ENCODE results near the gene PRSS27.
"Not testable (repeated sequence)": the region's sequence is repeated elsewhere in the genome, so short reads cannot be mapped to it uniquely, and the experiment has no call there.

The PRSS27 gene

DNA sequence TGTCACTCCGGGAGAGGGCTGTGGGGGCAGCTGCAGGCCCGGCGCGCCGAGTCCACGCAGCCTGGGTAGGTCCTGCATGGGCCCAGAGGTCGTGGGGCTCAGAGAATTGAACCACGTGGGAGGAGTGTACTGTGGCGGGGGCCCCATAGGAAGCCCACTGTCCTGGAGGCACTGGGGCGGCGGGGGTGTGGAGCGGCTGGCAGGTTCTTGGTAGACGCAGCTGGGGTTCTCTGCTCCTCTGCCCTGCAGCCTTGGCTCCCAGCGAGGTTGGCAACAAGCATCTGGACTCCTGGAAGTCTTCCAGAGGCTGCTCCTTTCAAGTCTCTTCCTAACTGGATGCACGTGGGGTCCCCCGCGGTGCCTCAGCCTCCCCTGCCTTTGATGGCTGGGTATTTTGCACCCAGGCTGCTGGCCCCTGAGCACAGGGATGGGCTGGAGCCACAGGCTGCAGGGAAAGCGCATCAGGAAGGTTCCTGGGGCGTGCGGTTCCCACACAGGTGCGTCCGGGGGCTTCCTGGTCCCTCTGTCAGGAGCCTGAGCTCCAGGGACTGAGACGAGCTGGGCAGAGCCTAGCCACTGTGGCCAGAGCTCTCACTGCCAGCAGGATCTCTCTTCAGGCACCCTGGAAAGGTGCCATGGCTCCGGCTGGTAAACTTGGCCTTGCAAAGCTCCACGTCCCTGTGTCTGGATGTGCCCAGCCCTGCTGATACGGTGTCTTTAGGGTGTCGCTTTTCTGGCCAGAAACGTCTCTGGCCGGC, 28.4 kb downstream of the PRSS27 start:
- no peak overlapping the region for H3K4me3 ChIP-seq (ENCODE audit: low read depth, low read length)
- whole genome bisulfite sequencing (ENCODE audit: extremely low coverage, insufficient coverage, insufficient read length): no CpG with 5 or more reads among the region's 29 CpGs

DNA sequence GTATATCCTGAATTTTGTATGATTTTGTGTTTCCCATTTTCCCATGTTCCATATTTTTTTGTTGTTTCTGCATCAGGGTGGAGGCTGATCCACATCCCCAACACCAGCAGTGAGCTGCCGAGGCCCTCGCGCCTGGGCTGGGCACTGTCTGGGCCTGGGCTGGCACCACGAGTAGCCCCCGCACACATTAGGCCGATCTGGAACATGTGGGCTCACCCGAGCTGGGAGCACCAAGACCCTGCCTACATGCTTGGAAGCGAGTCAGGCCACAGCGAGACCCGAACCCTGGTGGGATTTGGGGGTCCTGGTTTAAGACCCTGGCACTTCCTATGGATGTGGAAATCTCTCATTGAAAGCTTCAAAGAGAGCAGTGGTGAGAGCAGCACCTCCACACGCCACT, 29.2 kb downstream of the PRSS27 start:
- no peak overlapping the region for H3K18ac ChIP-seq (ENCODE audit: low read length)
- WGBS (ENCODE audit: extremely low coverage, insufficient coverage, insufficient read length): no CpG with 5 or more reads among the region's 11 CpGs

More for the DNA sequence above, 28.4 kb downstream of the PRSS27 start:
- Histone ChIP-seq H3K27me3 (ENCODE audit: insufficient read depth, low read length) (no peaks in the 10 kb centered on the region), H2AFZ (ENCODE audit: insufficient read depth, low read length, poor library complexity) (no peak overlapping the region), H3K18ac (ENCODE audit: low read length) (no peak overlapping the region), H3K23ac (ENCODE audit: low read length) (no peak overlapping the region), H4K91ac (ENCODE audit: low read depth, low read length) (no peak overlapping the region), H3K4me1 (ENCODE audit: control insufficient read depth in 1 of 2, insufficient read depth in 2 of 2, low read length in 2 of 2) (no peaks in the 10 kb centered on the region), H3K9ac (ENCODE audit: low read length) (no peak overlapping the region), H2BK12ac (ENCODE audit: low read length) (no peak overlapping the region), H4K8ac (ENCODE audit: low read depth, low read length) (no peak overlapping the region), H2BK5ac (ENCODE audit: low read depth, low read length, poor library complexity) (no peak overlapping the region), H3K4ac (ENCODE audit: low read depth, low read length) (no peak overlapping the region), H3K14ac (ENCODE audit: low read length) (no peak overlapping the region), H3K36me3 (ENCODE audit: control insufficient read depth in 1 of 2, insufficient read depth in 2 of 2, low read length in 2 of 2) (peaks cover 28 to 32% of the 10 kb centered on the region in 2 experiments), H3K4me2 (ENCODE audit: low read length) (no peak overlapping the region), H4K12ac (ENCODE audit: low read depth, low read length) (no peak overlapping the region), H2BK120ac (ENCODE audit: insufficient read depth, low read length, poor library complexity) (no peak overlapping the region), H3K27ac (ENCODE audit: low read depth, low read length) (no peak overlapping the region), H3K79me2 (ENCODE audit: control insufficient read depth, insufficient read depth, low read length, poor library complexity) (no peaks in the 10 kb centered on the region), H3K9me3 (ENCODE audit: insufficient read depth, low read depth, low read length) (no peaks in the 10 kb centered on the region), H3K79me1 (ENCODE audit: low read length) (no peaks in the 10 kb centered on the region), H2AK5ac (ENCODE audit: low read length) (no peak overlapping the region)
- no peak for DNase-seq

DNA sequence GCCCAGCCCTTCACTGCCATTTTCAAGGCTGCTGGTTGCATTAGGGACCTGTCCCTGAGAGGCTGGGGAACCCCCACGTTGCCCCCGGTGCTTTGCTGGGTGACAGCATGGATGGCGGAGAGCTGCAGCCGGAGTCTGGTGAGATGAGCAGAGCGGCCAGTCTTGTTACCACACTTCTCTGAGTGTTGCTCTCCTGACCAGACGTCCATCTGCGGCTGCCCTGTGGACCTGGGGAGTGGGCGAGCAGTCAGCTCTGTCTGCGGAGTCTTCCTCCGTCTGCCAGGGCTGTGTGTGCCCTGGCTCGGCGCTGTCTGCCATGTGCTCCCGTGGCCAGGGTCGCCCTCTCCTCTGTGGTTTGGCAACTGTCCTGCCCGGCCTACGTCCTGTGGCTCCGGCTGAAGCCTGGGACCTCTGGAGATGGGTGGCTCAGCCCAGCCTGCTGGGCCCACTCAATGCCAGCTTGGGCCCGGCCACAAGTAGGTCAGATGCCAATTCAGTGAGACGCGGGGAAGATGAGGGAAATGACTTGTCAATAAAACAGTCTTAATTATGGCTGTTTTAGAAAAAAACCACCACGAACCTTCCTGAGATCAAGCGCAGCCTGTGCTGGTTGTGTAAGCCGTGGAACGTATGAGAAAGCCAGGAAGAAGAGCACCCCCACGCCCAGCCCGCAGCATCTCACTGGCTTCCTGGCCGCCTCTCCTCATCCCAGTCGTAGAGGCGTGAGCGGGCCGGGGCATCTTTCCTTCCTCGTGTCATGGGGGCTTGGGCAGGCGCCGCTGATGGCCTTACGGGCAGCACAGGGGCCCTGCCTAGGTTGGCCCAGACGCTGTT, 29.8 kb downstream of the PRSS27 start:
- H3K79me2 ChIP-seq (ENCODE audit: control insufficient read depth, insufficient read depth, low read length, poor library complexity): no peaks in the 10 kb centered on the region
- H3K36me3 ChIP-seq (ENCODE audit: control insufficient read depth in 1 of 2, insufficient read depth in 2 of 2, low read length in 2 of 2): peaks cover 27 to 30% of the 10 kb centered on the region in 2 experiments
- H2BK12ac ChIP-seq (ENCODE audit: low read length): no peak overlapping the region
- no peak overlapping the region for H3K18ac ChIP-seq (ENCODE audit: low read length)
- no peak overlapping the region for H2AFZ ChIP-seq (ENCODE audit: insufficient read depth, low read length, poor library complexity)
- no peaks in the 10 kb centered on the region for H3K79me1 ChIP-seq (ENCODE audit: low read length)
- no peaks in the 10 kb centered on the region for H3K4me1 ChIP-seq (ENCODE audit: control insufficient read depth in 1 of 2, insufficient read depth in 2 of 2, low read length in 2 of 2)
- H3K27ac ChIP-seq (ENCODE audit: low read depth, low read length): no peak overlapping the region
- no peak overlapping the region for H3K23ac ChIP-seq (ENCODE audit: low read length)
- no peak overlapping the region for H3K4me3 ChIP-seq (ENCODE audit: low read depth, low read length)
- no peak overlapping the region for H2BK5ac ChIP-seq (ENCODE audit: low read depth, low read length, poor library complexity)
- no peak overlapping the region for H3K4me2 ChIP-seq (ENCODE audit: low read length)
- H3K4ac ChIP-seq (ENCODE audit: low read depth, low read length): peak overlapping the region; percentile 59
- H3K14ac ChIP-seq (ENCODE audit: low read length): no peak overlapping the region
- no peak overlapping the region for H2AK5ac ChIP-seq (ENCODE audit: low read length)
- no peak overlapping the region for H4K91ac ChIP-seq (ENCODE audit: low read depth, low read length)
- H2BK120ac ChIP-seq (ENCODE audit: insufficient read depth, low read length, poor library complexity): no peak overlapping the region
- H4K8ac ChIP-seq (ENCODE audit: low read depth, low read length): no peak overlapping the region
- DNase-seq: no peak
- no peak overlapping the region for H4K12ac ChIP-seq (ENCODE audit: low read depth, low read length)
- no CpG with 5 or more reads among the region's 36 CpGs for WGBS (ENCODE audit: extremely low coverage, insufficient coverage, insufficient read length)
- H3K9me3 ChIP-seq (ENCODE audit: insufficient read depth, low read depth, low read length): no peaks in the 10 kb centered on the region
- no peaks in the 10 kb centered on the region for H3K27me3 ChIP-seq (ENCODE audit: insufficient read depth, low read length)
- H3K9ac ChIP-seq (ENCODE audit: low read length): no peak overlapping the region

More for the DNA sequence above, 29.2 kb downstream of the PRSS27 start:
- Histone ChIP-seq H3K27me3 (ENCODE audit: insufficient read depth, low read length) (no peaks in the 10 kb centered on the region), H3K4ac (ENCODE audit: low read depth, low read length) (no peak overlapping the region), H3K4me2 (ENCODE audit: low read length) (no peak overlapping the region), H2BK5ac (ENCODE audit: low read depth, low read length, poor library complexity) (no peak overlapping the region), H3K9ac (ENCODE audit: low read length) (no peak overlapping the region), H3K79me2 (ENCODE audit: control insufficient read depth, insufficient read depth, low read length, poor library complexity) (no peaks in the 10 kb centered on the region), H4K8ac (ENCODE audit: low read depth, low read length) (no peak overlapping the region), H3K9me3 (ENCODE audit: insufficient read depth, low read depth, low read length) (no peaks in the 10 kb centered on the region), H2AFZ (ENCODE audit: insufficient read depth, low read length, poor library complexity) (no peak overlapping the region), H3K23ac (ENCODE audit: low read length) (no peak overlapping the region), H3K14ac (ENCODE audit: low read length) (no peak overlapping the region), H2AK5ac (ENCODE audit: low read length) (no peak overlapping the region), H3K36me3 (ENCODE audit: control insufficient read depth in 1 of 2, insufficient read depth in 2 of 2, low read length in 2 of 2) (peaks cover 27 to 30% of the 10 kb centered on the region in 2 experiments), H2BK12ac (ENCODE audit: low read length) (no peak overlapping the region), H3K79me1 (ENCODE audit: low read length) (no peaks in the 10 kb centered on the region), H2BK120ac (ENCODE audit: insufficient read depth, low read length, poor library complexity) (no peak overlapping the region), H4K91ac (ENCODE audit: low read depth, low read length) (no peak overlapping the region), H3K27ac (ENCODE audit: low read depth, low read length) (no peak overlapping the region), H3K4me1 (ENCODE audit: control insufficient read depth in 1 of 2, insufficient read depth in 2 of 2, low read length in 2 of 2) (no peaks in the 10 kb centered on the region), H4K12ac (ENCODE audit: low read depth, low read length) (no peak overlapping the region), H3K4me3 (ENCODE audit: low read depth, low read length) (no peak overlapping the region)
- DNase-seq: no peak

DNA sequence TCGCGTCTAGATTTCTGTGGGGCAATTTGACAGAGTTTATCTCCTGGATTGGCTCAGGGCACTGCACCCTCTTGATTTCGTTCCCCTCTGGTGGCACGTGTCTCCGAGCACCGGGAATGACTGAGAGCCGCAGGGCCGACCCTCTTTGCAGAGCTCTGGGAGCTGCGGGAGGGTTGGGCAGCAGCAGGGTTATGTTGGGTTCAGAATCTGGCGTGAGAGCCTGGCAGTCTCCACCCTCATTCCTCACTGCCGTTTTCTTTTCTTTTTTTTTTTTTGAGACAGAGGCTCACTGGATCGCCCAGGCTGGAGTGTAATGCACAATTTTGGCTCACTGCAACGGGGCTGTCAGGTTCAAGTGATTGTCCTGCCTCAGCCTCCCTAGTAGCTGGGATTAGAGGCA, 30.6 kb downstream of the PRSS27 start:
- H2AFZ ChIP-seq (ENCODE audit: insufficient read depth, low read length, poor library complexity); H3K4me2 ChIP-seq (ENCODE audit: low read length); H3K9me3 ChIP-seq (ENCODE audit: insufficient read depth, low read depth, low read length); H2BK120ac ChIP-seq (ENCODE audit: insufficient read depth, low read length, poor library complexity); H3K23ac ChIP-seq (ENCODE audit: low read length); H3K27ac ChIP-seq (ENCODE audit: low read depth, low read length); H3K4me1 ChIP-seq (ENCODE audit: control insufficient read depth in 1 of 2, insufficient read depth in 2 of 2, low read length in 2 of 2); H4K8ac ChIP-seq (ENCODE audit: low read depth, low read length); H2BK12ac ChIP-seq (ENCODE audit: low read length); H4K12ac ChIP-seq (ENCODE audit: low read depth, low read length); H3K18ac ChIP-seq (ENCODE audit: low read length); H3K14ac ChIP-seq (ENCODE audit: low read length); H2BK5ac ChIP-seq (ENCODE audit: low read depth, low read length, poor library complexity); H3K4me3 ChIP-seq (ENCODE audit: low read depth, low read length); H3K79me2 ChIP-seq (ENCODE audit: control insufficient read depth, insufficient read depth, low read length, poor library complexity); H2AK5ac ChIP-seq (ENCODE audit: low read length); H3K79me1 ChIP-seq (ENCODE audit: low read length); DNase-seq; H3K27me3 ChIP-seq (ENCODE audit: insufficient read depth, low read length); H3K9ac ChIP-seq (ENCODE audit: low read length); H4K91ac ChIP-seq (ENCODE audit: low read depth, low read length); H3K4ac ChIP-seq (ENCODE audit: low read depth, low read length): not testable (repeated sequence)
- no CpG with 5 or more reads among the region's 13 CpGs for WGBS (ENCODE audit: extremely low coverage, insufficient coverage, insufficient read length)
- H3K36me3 ChIP-seq (ENCODE audit: control insufficient read depth in 1 of 2, insufficient read depth in 2 of 2, low read length in 2 of 2): peaks cover 27 to 30% of the 10 kb centered on the region in 2 experiments

Data from trophoblast cell (in vitro differentiated cells and primary cell).